HepG2 (cell line): Measurements from ENCODE around the gene AADACL4. TPM values are rescaled to one million over a fixed set of nuclear protein-coding genes. Genes with fewer than 3 reads are reported as not detected.

Experiments
- CCAR2 ChIP-seq: fragments of 200-400 bp; formaldehyde crosslinking; optimal IDR thresholded peaks from 2 replicates; pipeline ENCODE3; 2018; ENCODE audit warnings: low read depth, mild to moderate bottlenecking, low read length, moderate library complexity
- GPN1 ChIP-seq: sonication (generic); formaldehyde crosslinking; IDR thresholded peaks from 2 replicates; pipeline ENCODE4 v1.5.1; 2020; ENCODE audit warnings: missing genetic modification reagents, borderline replicate concordance
- HNRNPUL1 ChIP-seq: fragments of 200-400 bp; formaldehyde crosslinking; IDR thresholded peaks from 2 replicates; pipeline ENCODE4 v1.6.1; 2017; ENCODE audit warnings: low read depth, mild to moderate bottlenecking, low read length, moderate library complexity
- JUND ChIP-seq: sonication (generic); formaldehyde crosslinking; IDR thresholded peaks from 2 replicates; pipeline ENCODE4 v1.8.0; 2022; ENCODE audit warnings: mild to moderate bottlenecking, missing genetic modification reagents
- KDM1A ChIP-seq: IDR thresholded peaks from 2 replicates; pipeline ENCODE4 v1.6.1; 2016; ENCODE audit warnings: missing compliant biosample characterization
- NRL ChIP-seq: sonication (generic); formaldehyde crosslinking; IDR thresholded peaks from 2 replicates; pipeline ENCODE4 v1.5.0; 2020; ENCODE audit warnings: missing genetic modification reagents, mild to moderate bottlenecking, moderate library complexity, borderline replicate concordance
- PITX1 ChIP-seq: sonication (generic); formaldehyde crosslinking; IDR thresholded peaks from 2 replicates; pipeline ENCODE4 v1.5.1; 2020; ENCODE audit warnings: mild to moderate bottlenecking, missing genetic modification reagents
- PRMT3 ChIP-seq: sonication (generic); formaldehyde crosslinking; IDR thresholded peaks from 2 replicates; pipeline ENCODE4 v1.8.1; 2022; ENCODE audit warnings: low read depth, mild to moderate bottlenecking, moderate library complexity, missing genetic modification reagents, borderline replicate concordance
- SIN3B ChIP-seq: fragments of 150-350 bp; IDR thresholded peaks from 2 replicates; pipeline ENCODE4 v1.6.1; 2014; ENCODE audit warnings: low read length
- ZNF3 ChIP-seq: IDR thresholded peaks from 2 replicates; pipeline ENCODE4 v1.7.0; 2017; ENCODE audit warnings: inconsistent platforms
- ZNF652 ChIP-seq: IDR thresholded peaks from 2 replicates; pipeline ENCODE4 v1.6.1; 2016; ENCODE audit warnings: low read depth, borderline replicate concordance
- ZNF782 ChIP-seq: sonication (generic); formaldehyde crosslinking; IDR thresholded peaks from 2 replicates; pipeline ENCODE4 v1.4.0; 2020; ENCODE audit warnings: missing genetic modification reagents, mild to moderate bottlenecking, borderline replicate concordance
- ZNF879 ChIP-seq: sonication (generic); formaldehyde crosslinking; IDR thresholded peaks from 2 replicates; pipeline ENCODE4 v1.8.1; 2023; ENCODE audit warnings: missing genetic modification reagents
- ZSCAN21 ChIP-seq: sonication (generic); formaldehyde crosslinking; IDR thresholded peaks from 2 replicates; pipeline ENCODE4 v1.8.0; 2022; ENCODE audit warnings: mild to moderate bottlenecking, missing genetic modification reagents, moderate library complexity, borderline replicate concordance
- ZSCAN29 ChIP-seq: sonication (generic); formaldehyde crosslinking; conservative IDR thresholded peaks from 2 replicates; pipeline ENCODE4 v1.4.0; 2020; ENCODE audit warnings: mild to moderate bottlenecking, missing genetic modification reagents
- polyA plus RNA-seq, 8 experiments: library from polyadenylated mRNA; depleted of rRNA in 3 of 8; stranded (reverse) in 7 of 8; unstranded in 1 of 8; fragments of >200 nt; fragmentation: Illumina TruSeq in 4 of 8; extraction: Trizol in 4 of 8; gene quantifications; 2 replicates each; pipeline versions ENCODE4 v1.2.1 to v1.2.3, GENCODE V29; 2011 to 2016; ENCODE audit warnings: low read depth in 4 of 8, missing spikeins in 1 of 8, mixed read lengths in 1 of 8; ENCODE audit not compliant: insufficient read depth in 1 of 8
- total RNA-seq, 5 experiments: library from RNA; depleted of rRNA; stranded (reverse); fragments of >200 nt; fragmentation: Illumina TruSeq; extraction: Trizol; gene quantifications; 2 replicates each; pipeline ENCODE4 v1.2.3, GENCODE V29; 2016; ENCODE audit warnings: low read depth in 1 of 5
- TF ChIP-seq, protein P1 (sequence below): sonication (generic); formaldehyde crosslinking; IDR thresholded peaks from one replicate; pipeline ENCODE4 v1.5.1; 2020; ENCODE audit warnings: mild to moderate bottlenecking, missing genetic modification reagents; ENCODE audit errors: not compliant biosample characterization
- TF ChIP-seq, protein P2 (sequence below): sonication (generic); formaldehyde crosslinking; IDR thresholded peaks from 2 replicates; pipeline ENCODE4 v1.4.0; 2020; ENCODE audit warnings: missing genetic modification reagents, borderline replicate concordance
- TF ChIP-seq, protein P3 (sequence below): sonication (generic); formaldehyde crosslinking; IDR thresholded peaks from 2 replicates; pipeline ENCODE4 v1.8.0; 2022; ENCODE audit warnings: mild to moderate bottlenecking, missing genetic modification reagents; ENCODE audit not compliant: insufficient replicate concordance

AADACL4 gene
- total and polyA plus RNA-seq, 2 of the 13 experiments (the other 11 are each of a cell fraction or from before 2014, with no cell fraction given) = not detected

DNA sequence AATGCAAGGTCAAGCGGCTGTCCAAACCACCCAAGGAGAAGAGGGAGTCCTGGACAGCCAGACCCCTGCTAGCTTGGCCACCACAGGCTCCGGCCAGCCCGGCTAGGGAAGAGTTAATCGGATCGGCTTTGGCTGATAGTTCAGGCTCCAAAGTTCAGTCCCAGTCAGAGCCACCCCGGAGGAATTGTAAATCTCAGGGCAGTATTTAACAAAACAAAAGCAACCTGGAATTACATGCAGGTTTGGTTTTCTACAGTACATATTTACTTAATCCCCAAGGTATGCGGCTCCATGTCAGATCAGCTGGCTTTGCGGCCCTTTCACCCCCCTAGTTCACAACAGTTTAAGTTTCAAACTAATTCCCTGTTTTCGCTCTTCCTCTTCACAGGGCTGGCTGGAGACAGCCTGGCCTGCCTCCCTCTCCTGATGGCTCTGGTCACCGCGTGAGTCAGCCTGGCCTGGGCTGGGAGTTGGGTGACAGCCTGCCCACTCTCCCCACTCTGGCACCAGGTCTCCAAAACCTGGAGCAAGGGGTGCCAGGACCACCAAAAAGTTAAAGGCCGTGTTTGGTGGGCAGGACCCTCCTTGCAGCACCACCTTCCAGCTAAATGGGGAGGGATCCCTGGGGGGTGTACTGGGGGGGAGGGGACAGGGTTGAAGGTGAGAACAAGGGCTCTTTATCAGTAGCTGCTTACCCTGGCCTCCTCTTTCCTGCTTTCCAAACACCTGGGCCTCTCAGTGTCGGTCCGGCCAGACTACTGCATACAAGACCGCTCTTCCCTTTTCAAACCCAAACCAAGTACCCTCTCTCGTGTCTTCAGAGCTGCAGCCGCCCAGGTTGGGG lies 27.8 kb upstream of the AADACL4 start (continued):
- TF ChIP-seq, protein P1, sequence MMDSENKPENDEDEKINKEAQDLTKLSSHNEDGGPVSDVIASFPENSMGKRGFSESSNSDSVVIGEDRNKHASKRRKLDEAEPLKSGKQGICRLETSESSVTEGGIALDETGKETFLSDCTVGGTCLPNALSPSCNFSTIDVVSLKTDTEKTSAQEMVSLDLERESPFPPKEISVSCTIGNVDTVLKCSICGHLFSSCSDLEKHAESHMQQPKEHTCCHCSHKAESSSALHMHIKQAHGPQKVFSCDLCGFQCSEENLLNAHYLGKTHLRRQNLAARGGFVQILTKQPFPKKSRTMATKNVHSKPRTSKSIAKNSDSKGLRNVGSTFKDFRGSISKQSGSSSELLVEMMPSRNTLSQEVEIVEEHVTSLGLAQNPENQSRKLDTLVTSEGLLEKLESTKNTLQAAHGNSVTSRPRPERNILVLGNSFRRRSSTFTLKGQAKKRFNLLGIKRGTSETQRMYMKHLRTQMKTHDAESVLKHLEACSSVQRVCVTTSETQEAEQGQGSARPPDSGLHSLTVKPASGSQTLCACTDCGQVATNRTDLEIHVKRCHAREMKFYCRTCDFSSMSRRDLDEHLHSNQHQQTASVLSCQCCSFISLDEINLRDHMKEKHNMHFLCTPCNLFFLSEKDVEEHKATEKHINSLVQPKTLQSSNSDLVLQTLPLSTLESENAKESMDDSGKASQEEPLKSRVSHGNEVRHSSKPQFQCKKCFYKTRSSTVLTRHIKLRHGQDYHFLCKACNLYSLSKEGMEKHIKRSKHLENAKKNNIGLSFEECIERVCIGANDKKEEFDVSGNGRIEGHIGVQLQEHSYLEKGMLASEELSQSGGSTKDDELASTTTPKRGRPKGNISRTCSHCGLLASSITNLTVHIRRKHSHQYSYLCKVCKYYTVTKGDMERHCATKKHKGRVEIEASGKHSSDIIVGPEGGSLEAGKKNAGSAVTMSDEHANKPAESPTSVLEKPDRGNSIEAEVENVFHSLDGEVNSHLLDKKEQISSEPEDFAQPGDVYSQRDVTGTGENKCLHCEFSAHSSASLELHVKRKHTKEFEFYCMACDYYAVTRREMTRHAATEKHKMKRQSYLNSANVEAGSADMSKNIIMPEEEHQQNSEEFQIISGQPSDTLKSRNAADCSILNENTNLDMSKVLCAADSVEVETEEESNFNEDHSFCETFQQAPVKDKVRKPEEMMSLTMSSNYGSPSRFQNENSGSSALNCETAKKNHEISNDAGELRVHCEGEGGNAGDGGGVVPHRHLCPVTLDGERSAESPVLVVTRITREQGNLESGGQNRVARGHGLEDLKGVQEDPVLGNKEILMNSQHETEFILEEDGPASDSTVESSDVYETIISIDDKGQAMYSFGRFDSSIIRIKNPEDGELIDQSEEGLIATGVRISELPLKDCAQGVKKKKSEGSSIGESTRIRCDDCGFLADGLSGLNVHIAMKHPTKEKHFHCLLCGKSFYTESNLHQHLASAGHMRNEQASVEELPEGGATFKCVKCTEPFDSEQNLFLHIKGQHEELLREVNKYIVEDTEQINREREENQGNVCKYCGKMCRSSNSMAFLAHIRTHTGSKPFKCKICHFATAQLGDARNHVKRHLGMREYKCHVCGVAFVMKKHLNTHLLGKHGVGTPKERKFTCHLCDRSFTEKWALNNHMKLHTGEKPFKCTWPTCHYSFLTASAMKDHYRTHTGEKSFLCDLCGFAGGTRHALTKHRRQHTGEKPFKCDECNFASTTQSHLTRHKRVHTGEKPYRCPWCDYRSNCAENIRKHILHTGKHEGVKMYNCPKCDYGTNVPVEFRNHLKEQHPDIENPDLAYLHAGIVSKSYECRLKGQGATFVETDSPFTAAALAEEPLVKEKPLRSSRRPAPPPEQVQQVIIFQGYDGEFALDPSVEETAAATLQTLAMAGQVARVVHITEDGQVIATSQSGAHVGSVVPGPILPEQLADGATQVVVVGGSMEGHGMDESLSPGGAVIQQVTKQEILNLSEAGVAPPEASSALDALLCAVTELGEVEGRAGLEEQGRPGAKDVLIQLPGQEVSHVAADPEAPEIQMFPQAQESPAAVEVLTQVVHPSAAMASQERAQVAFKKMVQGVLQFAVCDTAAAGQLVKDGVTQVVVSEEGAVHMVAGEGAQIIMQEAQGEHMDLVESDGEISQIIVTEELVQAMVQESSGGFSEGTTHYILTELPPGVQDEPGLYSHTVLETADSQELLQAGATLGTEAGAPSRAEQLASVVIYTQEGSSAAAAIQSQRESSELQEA (CRISPR knock-in tag) = no peak
- TF ChIP-seq ZSCAN21 (CRISPR knock-in tag) = no peak
- peak; percentile 68; the same call in 1 of the 2 replicates for TF ChIP-seq JUND (CRISPR knock-in tag)
- TF ChIP-seq PRMT3 (CRISPR knock-in tag) = no peak
- TF ChIP-seq, protein P2, sequence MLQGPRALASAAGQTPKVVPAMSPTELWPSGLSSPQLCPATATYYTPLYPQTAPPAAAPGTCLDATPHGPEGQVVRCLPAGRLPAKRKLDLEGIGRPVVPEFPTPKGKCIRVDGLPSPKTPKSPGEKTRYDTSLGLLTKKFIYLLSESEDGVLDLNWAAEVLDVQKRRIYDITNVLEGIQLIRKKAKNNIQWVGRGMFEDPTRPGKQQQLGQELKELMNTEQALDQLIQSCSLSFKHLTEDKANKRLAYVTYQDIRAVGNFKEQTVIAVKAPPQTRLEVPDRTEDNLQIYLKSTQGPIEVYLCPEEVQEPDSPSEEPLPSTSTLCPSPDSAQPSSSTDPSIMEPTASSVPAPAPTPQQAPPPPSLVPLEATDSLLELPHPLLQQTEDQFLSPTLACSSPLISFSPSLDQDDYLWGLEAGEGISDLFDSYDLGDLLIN (CRISPR knock-in tag) = no peak
- no peak for TF ChIP-seq ZNF782 (CRISPR knock-in tag)
- TF ChIP-seq CCAR2 = no peak
- no peak; the same call in 1 of the 2 replicates for TF ChIP-seq SIN3B
- peak; percentile 98 for TF ChIP-seq PITX1
- TF ChIP-seq, protein P3, sequence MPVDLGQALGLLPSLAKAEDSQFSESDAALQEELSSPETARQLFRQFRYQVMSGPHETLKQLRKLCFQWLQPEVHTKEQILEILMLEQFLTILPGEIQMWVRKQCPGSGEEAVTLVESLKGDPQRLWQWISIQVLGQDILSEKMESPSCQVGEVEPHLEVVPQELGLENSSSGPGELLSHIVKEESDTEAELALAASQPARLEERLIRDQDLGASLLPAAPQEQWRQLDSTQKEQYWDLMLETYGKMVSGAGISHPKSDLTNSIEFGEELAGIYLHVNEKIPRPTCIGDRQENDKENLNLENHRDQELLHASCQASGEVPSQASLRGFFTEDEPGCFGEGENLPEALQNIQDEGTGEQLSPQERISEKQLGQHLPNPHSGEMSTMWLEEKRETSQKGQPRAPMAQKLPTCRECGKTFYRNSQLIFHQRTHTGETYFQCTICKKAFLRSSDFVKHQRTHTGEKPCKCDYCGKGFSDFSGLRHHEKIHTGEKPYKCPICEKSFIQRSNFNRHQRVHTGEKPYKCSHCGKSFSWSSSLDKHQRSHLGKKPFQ (CRISPR knock-in tag) = peak; percentile 67
- TF ChIP-seq ZNF652 (CRISPR knock-in tag) = peak; percentile 99
- TF ChIP-seq HNRNPUL1 = no peak
- TF ChIP-seq GPN1 (CRISPR knock-in tag) = no peak
- TF ChIP-seq NRL = peak; percentile 88; the same call in 1 of the 2 replicates
- no peak; the same call in 1 of the 2 replicates for TF ChIP-seq ZSCAN29 (CRISPR knock-in tag)
- no peak for TF ChIP-seq ZNF3 (CRISPR knock-in tag)
- no peak; the same call in 1 of the 2 replicates for TF ChIP-seq ZNF879 (CRISPR knock-in tag)
- TF ChIP-seq KDM1A = no peak
